Stimulated activated CD8-positive, alpha-beta memory T cell treated with anti-CD3 and anti-CD28 coated beads, Interleukin-15, amount 100 ng/mL, for 4 hours (primary cell): ENCODE measurements around the gene SYT2.
"Not testable (repeated sequence)": the region's sequence is repeated elsewhere in the genome, so short reads cannot be mapped to it uniquely, and the experiment has no call there.

Experiments used
- DNase-seq, 2 donors: peaks; one replicate each; pipeline ENCODE4 v3.0.0-alpha.2; 2020; ENCODE audit warnings: low read depth in 2 of 2

Gene SYT2

GRCh38 chr1:202546796-202547195, 163.5 kb downstream of the SYT2 start:
- DNase-seq, result not testable (repeated sequence)

- not testable (repeated sequence) for DNase-seq
Observed at GRCh38 chr1:202546377-202546776, 163.9 kb downstream of the SYT2 start.

GRCh38 chr1:202545647-202546303, 164.5 kb downstream of the SYT2 start:
- DNase-seq, result not testable (repeated sequence)

- not testable (repeated sequence) for DNase-seq
Observed at GRCh38 chr1:202544766-202545449, 165.3 kb downstream of the SYT2 start.

- not testable (repeated sequence) for DNase-seq
Observed at GRCh38 chr1:202543537-202543936, 166.7 kb downstream of the SYT2 start.

- DNase-seq, result not testable (repeated sequence)
Observed at GRCh38 chr1:202542415-202542814, 167.8 kb downstream of the SYT2 start.

- DNase-seq, result not testable (repeated sequence)
Observed at GRCh38 chr1:202540858-202541257, 169.4 kb downstream of the SYT2 start.
